K562 (cell line): ENCODE results near the gene RALGPS1. TPM values are rescaled to one million over a fixed set of nuclear protein-coding genes. Genes with fewer than 3 reads are reported as not detected.

Source experiments
- ATAC-seq: fragments of 200-7000 bp; cut with Tn5 transposase; 3 replicates; pipeline ENCODE4 v1.9.1; 2020; ENCODE audit warnings: moderate library complexity
- BruUV-seq: library from RNA; stranded (reverse); fragments of 400-500 nt; replicated peaks from 2 replicates; lab custom pipeline; 2021; lab: Mats Ljungman, UMichigan
- CTCF ChIA-PET: fragments of 300-600 bp; formaldehyde crosslinking; extraction: SDS; loops from one replicate; lab custom pipeline; 2021; ENCODE audit warnings: low intra/inter-chr PET ratio; lab: Yijun Ruan, JAX
- POLR2A ChIA-PET: fragments of 300-600, 350-650 bp; sonication (Branson Sonifier 250); formaldehyde crosslinking; extraction: SDS; loops from one replicate; lab custom pipeline; 2021; ENCODE audit warnings: antibody characterized with exemption, inconsistent platforms; lab: Yijun Ruan, JAX
- DNase-seq, 4 experiments: peaks; one replicate each; pipeline versions ENCODE4 v3.0.0 to v3.0.0-alpha.2; 2011 to 2018; ENCODE audit warnings: low spot score in 3 of 4, mixed read lengths in 3 of 4; ENCODE audit errors: extremely low read depth in 1 of 4
- FAIRE-seq: peaks from 2 replicates; lab custom pipeline; 2011; peaks lifted over from hg19 to GRCh38; lab: Jason Lieb, UNC
- H2AFZ ChIP-seq: 2 replicates; pipeline ENCODE4 v1.6.0; 2011; ENCODE audit warnings: low read depth, low read length, control low read depth, inconsistent platforms
- H3K27ac ChIP-seq: fragments of 200-600 bp; 3 replicates; pipeline ENCODE4 v1.8.0; 2011; ENCODE audit warnings: low read depth, mild to moderate bottlenecking, control low read depth, inconsistent platforms, low read length, moderate library complexity, mixed read lengths; ENCODE audit errors: extremely low read depth
- H3K27me3 ChIP-seq, 2 experiments: fragments of 300-600 bp in 1 of 2; 2 replicates in 1 of 2; 3 replicates in 1 of 2; pipeline versions ENCODE4 v1.6.0 to v1.8.0; 2011; ENCODE audit warnings: inconsistent platforms in 2 of 2, low read length in 2 of 2, mild to moderate bottlenecking in 1 of 2, mixed read lengths in 1 of 2, moderate library complexity in 1 of 2; ENCODE audit not compliant: control insufficient read depth in 2 of 2, insufficient read depth in 2 of 2
- H3K36me3 ChIP-seq: fragments of 300-600 bp; 3 replicates; pipeline ENCODE4 v1.8.0; 2011; ENCODE audit warnings: mild to moderate bottlenecking, low read length, inconsistent platforms; ENCODE audit not compliant: control insufficient read depth, insufficient read depth
- H3K4me1 ChIP-seq, 2 experiments: fragments of 200-600 bp in 1 of 2; replicated peaks in 1 of 2; 2 replicates in 1 of 2; 3 replicates in 1 of 2; pipeline versions ENCODE4 v1.5.1 to v1.8.0; 2011; ENCODE audit warnings: inconsistent platforms in 2 of 2, low read length in 2 of 2, mild to moderate bottlenecking in 1 of 2, mixed read lengths in 1 of 2, moderate library complexity in 1 of 2; ENCODE audit not compliant: control insufficient read depth in 2 of 2, insufficient read depth in 2 of 2
- H3K4me2 ChIP-seq: 2 replicates; pipeline ENCODE4 v1.6.1; 2011; ENCODE audit warnings: low read length, control low read depth, inconsistent platforms, mixed read lengths; ENCODE audit not compliant: insufficient read depth
- H3K4me3 ChIP-seq: fragments of 200-600 bp; sonication (generic), shearing (Covaris generic); 2 replicates; pipeline ENCODE4 v1.5.1; 2016; ENCODE audit warnings: control low read depth, inconsistent platforms
- H3K79me2 ChIP-seq: fragments of 200-600 bp; 3 replicates; pipeline ENCODE4 v1.8.0; 2011; ENCODE audit warnings: low read length, inconsistent platforms; ENCODE audit not compliant: control insufficient read depth, insufficient read depth
- H3K9ac ChIP-seq, 2 experiments: 2 replicates each; pipeline versions ENCODE4 v1.6.0 to v1.6.1; 2011; ENCODE audit warnings: low read depth in 2 of 2, low read length in 2 of 2, control low read depth in 1 of 2, inconsistent platforms in 1 of 2, mild to moderate bottlenecking in 1 of 2, mixed read lengths in 1 of 2; ENCODE audit not compliant: insufficient read depth in 1 of 2
- H3K9me1 ChIP-seq: one replicate; pipeline ENCODE4 v1.6.0; 2011; ENCODE audit warnings: inconsistent platforms, mild to moderate bottlenecking, low read length, moderate library complexity; ENCODE audit not compliant: control insufficient read depth, insufficient read depth
- H3K9me3 ChIP-seq: replicated peaks from 2 replicates; pipeline ENCODE4 v1.5.1; 2011; ENCODE audit warnings: low read depth, low read length, inconsistent platforms; ENCODE audit not compliant: control insufficient read depth, insufficient read depth
- H4K20me1 ChIP-seq: replicated peaks from 2 replicates; pipeline ENCODE4 v1.6.1; 2011; ENCODE audit warnings: low read length, inconsistent platforms, mixed read lengths; ENCODE audit not compliant: control insufficient read depth, insufficient read depth
- CHD1 ChIP-seq: fragments of 200-600 bp; sonication (generic); IDR thresholded peaks from one replicate; pipeline ENCODE4 v1.6.1; 2012; ENCODE audit warnings: mild to moderate bottlenecking, moderate library complexity, low read length, inconsistent platforms
- CREB1 ChIP-seq, 2 experiments: sonication (generic) in 1 of 2; formaldehyde crosslinking in 1 of 2; IDR thresholded peaks; 2 replicates each; pipeline versions ENCODE4 v1.6.1 to v1.8.0; 2012 to 2022; ENCODE audit warnings: inconsistent platforms in 1 of 2, mild to moderate bottlenecking in 1 of 2, missing genetic modification reagents in 1 of 2, moderate library complexity in 1 of 2
- DMBX1 ChIP-seq: fragments of 250-450 bp; sonication (Bioruptor Pico); IDR thresholded peaks from 2 replicates; pipeline ENCODE4 v1.8.0; 2022; ENCODE audit warnings: inconsistent platforms, mild to moderate bottlenecking, moderate library complexity, borderline replicate concordance
- ETV5 ChIP-seq: sonication (generic); formaldehyde crosslinking; IDR thresholded peaks from 2 replicates; pipeline ENCODE4 v1.4.0; 2020; ENCODE audit warnings: low read depth, mild to moderate bottlenecking, missing genetic modification reagents
- FOSL1 ChIP-seq: fragments of 200-800 bp; sonication (Bioruptor generic); conservative IDR thresholded peaks from 2 replicates; pipeline ENCODE4 v1.6.1; 2016; ENCODE audit warnings: missing genetic modification characterization, missing compliant biosample characterization
- HDAC1 ChIP-seq, 2 experiments: fragments of 450-650 bp; IDR thresholded peaks; 2 replicates each; pipeline ENCODE4 v1.6.1; 2016 to 2017; ENCODE audit warnings: inconsistent platforms in 1 of 2, mild to moderate bottlenecking in 1 of 2, moderate library complexity in 1 of 2
- HDAC6 ChIP-seq: IDR thresholded peaks from 2 replicates; pipeline ENCODE4 v1.6.1; 2012; ENCODE audit warnings: low read depth, mild to moderate bottlenecking, control low read depth, inconsistent platforms, low read length, moderate library complexity
- ILK ChIP-seq: fragments of 450-650 bp; IDR thresholded peaks from 2 replicates; pipeline ENCODE4 v1.6.1; 2016; ENCODE audit warnings: missing genetic modification characterization, low read depth, mild to moderate bottlenecking, missing compliant biosample characterization, moderate library complexity, borderline replicate concordance
- KLF1 ChIP-seq: fragments of 450-650 bp; IDR thresholded peaks from 2 replicates; pipeline ENCODE4 v1.6.1; 2016; ENCODE audit warnings: missing genetic modification characterization, missing compliant biosample characterization
- MYNN ChIP-seq, 2 experiments: sonication (generic); formaldehyde crosslinking in 1 of 2; IDR thresholded peaks; 2 replicates each; pipeline versions ENCODE4 v1.5.0 to v1.6.1; 2016 to 2020; ENCODE audit warnings: antibody characterized with exemption in 1 of 2, missing genetic modification reagents in 1 of 2
- SMAD1 ChIP-seq: fragments of 150-350 bp; IDR thresholded peaks from 2 replicates; pipeline ENCODE4 v1.6.1; 2014; ENCODE audit warnings: low read length, low read depth; ENCODE audit not compliant: partially characterized antibody
- ZNF134 ChIP-seq: fragments of 250-450 bp; sonication (Bioruptor Pico); conservative IDR thresholded peaks from 2 replicates; pipeline ENCODE4 v1.4.0; 2020
- WGBS: fragments of 100-300 bp; shearing (Covaris generic); methylation state at CpG from one replicate; pipeline ENCODE4 v1.1.6; 2016; ENCODE audit warnings: low coverage, mixed read lengths; ENCODE audit not compliant: insufficient coverage; ENCODE audit errors: missing lambda C conversion rate; 5-methylcytosine and 5-hydroxymethylcytosine counted together
- in situ Hi-C: fragments of 300-500 bp; cut with MboI; formaldehyde crosslinking; loops from 4 replicates; pipeline ENCODE4 v1.15.0; 2018; ENCODE audit warnings: inconsistent platforms, mixed read lengths
- intact Hi-C: fragments of 100-400 bp; cut with micrococcal nuclease; formaldehyde crosslinking; loops from 2 replicates; pipeline ENCODE4 v1.14.2; 2022
- polyA plus RNA-seq, 8 experiments: library from polyadenylated mRNA; depleted of rRNA in 4 of 8; stranded (reverse) in 5 of 8; unstranded in 3 of 8; fragments of >200 nt; fragmentation: Nextera tagmentation in 2 of 8; fragmentation: Illumina TruSeq in 1 of 8; extraction: Ambion mirVana in 2 of 8; extraction: Trizol in 1 of 8; gene quantifications; 2 replicates each; pipeline versions ENCODE4 v1.2.1 to v1.2.3, GENCODE V29; 2011 to 2014; ENCODE audit warnings: inconsistent platforms in 1 of 8, missing spikeins in 1 of 8
- total RNA-seq, 7 experiments: library from RNA; depleted of rRNA in 6 of 7; stranded (reverse); fragments of >200 nt in 6 of 7; fragmentation: Illumina TruSeq in 2 of 7; extraction: Trizol in 2 of 7; gene quantifications; 2 replicates each; pipeline versions ENCODE4 v1.2.1 to v1.2.3, GENCODE V29; 2011 to 2021; ENCODE audit warnings: low replicate concordance in 1 of 7
- TF ChIP-seq, protein P1 (sequence below): sonication (generic); formaldehyde crosslinking; IDR thresholded peaks from 2 replicates; pipeline ENCODE4 v1.5.0; 2020; ENCODE audit warnings: missing genetic modification reagents
- TF ChIP-seq, protein P2 (sequence below): IDR thresholded peaks from 3 replicates; pipeline ENCODE4 v1.6.1; 2011; ENCODE audit warnings: borderline replicate concordance, mild to moderate bottlenecking; ENCODE audit not compliant: insufficient read length, insufficient read depth
- TF ChIP-seq, protein P3 (sequence below): fragments of 450-650 bp; IDR thresholded peaks from 2 replicates; pipeline ENCODE4 v1.6.1; 2016; ENCODE audit warnings: borderline replicate concordance

The RALGPS1 gene
- total and polyA plus RNA-seq, 9 of the 15 experiments (the other 6 are each of a cell fraction or from before 2014, with no cell fraction given), result 0.04 to 2.6 (median 1.5) TPM

DNA sequence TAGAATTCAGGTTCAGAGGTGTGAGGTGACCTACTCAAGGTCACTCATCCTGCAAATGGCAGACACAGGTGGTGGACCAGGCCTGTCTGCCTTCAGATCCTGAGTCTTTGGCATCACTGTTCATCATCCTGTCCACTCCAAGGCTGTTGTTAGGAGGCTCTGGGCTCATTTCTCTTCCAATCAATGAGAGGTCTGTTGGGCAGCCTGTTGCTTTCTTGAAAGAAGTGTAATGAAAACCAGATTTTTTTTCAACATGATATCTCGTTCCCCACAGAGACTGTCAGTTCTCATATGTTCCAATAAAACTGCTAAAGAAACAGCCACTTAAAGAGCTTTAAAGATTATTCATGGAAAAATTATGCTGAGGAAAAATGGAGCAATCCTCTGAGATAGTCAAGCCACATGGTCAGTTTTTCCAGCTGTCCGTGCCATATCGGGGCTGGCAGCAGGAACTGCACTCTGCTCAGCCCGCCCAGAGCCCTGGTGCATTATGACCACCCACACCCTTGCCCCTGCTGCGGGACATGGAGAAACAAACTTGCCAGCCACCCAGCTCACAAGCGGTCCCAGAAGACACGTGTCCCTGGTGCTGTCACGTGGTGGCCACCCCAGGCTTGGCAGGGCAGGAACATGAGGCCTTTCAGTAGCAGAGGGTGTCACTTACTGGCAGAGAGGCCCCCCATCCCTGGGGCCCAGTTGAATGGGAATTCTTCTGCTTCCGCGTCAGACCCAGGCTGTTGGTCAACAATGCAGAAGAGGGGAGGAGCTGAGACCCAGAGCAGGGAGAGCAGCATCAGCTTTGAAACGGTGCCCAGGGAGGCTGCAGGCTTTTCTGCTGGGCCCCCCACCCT lies 271.6 kb downstream of the RALGPS1 start:
- H3K9me1 ChIP-seq, result peaks cover 3% of the 10 kb centered on the region
- intact Hi-C loops, result loop anchor here (10.0 kb wide), 1 partner anchor 59 kb away; no protein-coding TSS in a partner anchor
- no peak overlapping the region for H3K4me3 ChIP-seq
- H3K4me1 ChIP-seq, result peaks cover 13 to 17% of the 10 kb centered on the region in 2 experiments; a peak in 4 of 5 replicates
- in situ Hi-C loops, result no loop called here
- H4K20me1 ChIP-seq, result no peaks in the 10 kb centered on the region
- DNase-seq, result no peak
- no peaks in the 10 kb centered on the region for H3K36me3 ChIP-seq
- POLR2A ChIA-PET, result interaction anchor here (0.7 to 1.2 kb wide), 4 partner anchors 11 to 260 kb away, joined by 3 to 9 read pairs (median 4); no protein-coding TSS in a partner anchor
- no peak for TF ChIP-seq KLF1 (tag)
- TF ChIP-seq MYNN (IDR thresholded peaks at IDR 0.05), result no peak
- no peak for TF ChIP-seq MYNN (CRISPR knock-in tag; IDR thresholded peaks at IDR 0.05)
- no peak for TF ChIP-seq HDAC1 (IDR thresholded peaks at IDR 0.05)
- no peak for TF ChIP-seq FOSL1 (tag)
- no peak for TF ChIP-seq ZNF134
- TF ChIP-seq, protein P1, sequence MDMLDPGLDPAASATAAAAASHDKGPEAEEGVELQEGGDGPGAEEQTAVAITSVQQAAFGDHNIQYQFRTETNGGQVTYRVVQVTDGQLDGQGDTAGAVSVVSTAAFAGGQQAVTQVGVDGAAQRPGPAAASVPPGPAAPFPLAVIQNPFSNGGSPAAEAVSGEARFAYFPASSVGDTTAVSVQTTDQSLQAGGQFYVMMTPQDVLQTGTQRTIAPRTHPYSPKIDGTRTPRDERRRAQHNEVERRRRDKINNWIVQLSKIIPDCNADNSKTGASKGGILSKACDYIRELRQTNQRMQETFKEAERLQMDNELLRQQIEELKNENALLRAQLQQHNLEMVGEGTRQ (CRISPR knock-in tag), result 0 out of 2 replicates have a peak, but pooled peaks have one; percentile 29
- TF ChIP-seq, protein P2, sequence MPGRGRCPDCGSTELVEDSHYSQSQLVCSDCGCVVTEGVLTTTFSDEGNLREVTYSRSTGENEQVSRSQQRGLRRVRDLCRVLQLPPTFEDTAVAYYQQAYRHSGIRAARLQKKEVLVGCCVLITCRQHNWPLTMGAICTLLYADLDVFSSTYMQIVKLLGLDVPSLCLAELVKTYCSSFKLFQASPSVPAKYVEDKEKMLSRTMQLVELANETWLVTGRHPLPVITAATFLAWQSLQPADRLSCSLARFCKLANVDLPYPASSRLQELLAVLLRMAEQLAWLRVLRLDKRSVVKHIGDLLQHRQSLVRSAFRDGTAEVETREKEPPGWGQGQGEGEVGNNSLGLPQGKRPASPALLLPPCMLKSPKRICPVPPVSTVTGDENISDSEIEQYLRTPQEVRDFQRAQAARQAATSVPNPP, result no peak
- no peak for TF ChIP-seq ILK (tag)
- no peak for TF ChIP-seq CHD1
- no peak for TF ChIP-seq DMBX1
- no peak for TF ChIP-seq ETV5 (CRISPR knock-in tag)
- TF ChIP-seq HDAC6, result no peak
- no peak for TF ChIP-seq SMAD1
- TF ChIP-seq, protein P3, sequence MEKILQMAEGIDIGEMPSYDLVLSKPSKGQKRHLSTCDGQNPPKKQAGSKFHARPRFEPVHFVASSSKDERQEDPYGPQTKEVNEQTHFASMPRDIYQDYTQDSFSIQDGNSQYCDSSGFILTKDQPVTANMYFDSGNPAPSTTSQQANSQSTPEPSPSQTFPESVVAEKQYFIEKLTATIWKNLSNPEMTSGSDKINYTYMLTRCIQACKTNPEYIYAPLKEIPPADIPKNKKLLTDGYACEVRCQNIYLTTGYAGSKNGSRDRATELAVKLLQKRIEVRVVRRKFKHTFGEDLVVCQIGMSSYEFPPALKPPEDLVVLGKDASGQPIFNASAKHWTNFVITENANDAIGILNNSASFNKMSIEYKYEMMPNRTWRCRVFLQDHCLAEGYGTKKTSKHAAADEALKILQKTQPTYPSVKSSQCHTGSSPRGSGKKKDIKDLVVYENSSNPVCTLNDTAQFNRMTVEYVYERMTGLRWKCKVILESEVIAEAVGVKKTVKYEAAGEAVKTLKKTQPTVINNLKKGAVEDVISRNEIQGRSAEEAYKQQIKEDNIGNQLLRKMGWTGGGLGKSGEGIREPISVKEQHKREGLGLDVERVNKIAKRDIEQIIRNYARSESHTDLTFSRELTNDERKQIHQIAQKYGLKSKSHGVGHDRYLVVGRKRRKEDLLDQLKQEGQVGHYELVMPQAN, result no peak
- no peak for TF ChIP-seq CREB1 (IDR thresholded peaks at IDR 0.05)
- TF ChIP-seq CREB1 (CRISPR knock-in tag; IDR thresholded peaks at IDR 0.05), result 0 out of 2 replicates have a peak, but pooled peaks have one; percentile 22
- TF ChIP-seq, all 486 proteins: peak for 2
- no peak overlapping the region for H3K4me2 ChIP-seq
- H3K27me3 ChIP-seq, result peaks cover 0 to 10% of the 10 kb centered on the region in 2 experiments; a peak in 1 of 5 replicates
- H2AFZ ChIP-seq, result no peak overlapping the region
- whole genome bisulfite sequencing, result 47% methylated on average over 11 of the region's 11 CpGs
- no peaks in the 10 kb centered on the region for H3K79me2 ChIP-seq
- H3K27ac ChIP-seq, result no peak overlapping the region
- H3K9ac ChIP-seq, result 0 out of 4 replicates have a peak overlapping the region, but pooled peaks of 1 of the 2 experiments have one; percentile 43
- no peaks in the 10 kb centered on the region for H3K9me3 ChIP-seq
- ATAC-seq (no peak), FAIRE-seq (no peak)
- no TSS peak for BruUV-seq
- CTCF ChIA-PET, result no interaction called here
